HepG2 (cell line): Measurements from ENCODE around the gene STRIP1. TPM values are rescaled to one million over a fixed set of nuclear protein-coding genes. Genes with fewer than 3 reads are reported as not detected.

Experiments
- FOXC1 ChIP-seq: sonication (generic); formaldehyde crosslinking; IDR thresholded peaks from 2 replicates; pipeline ENCODE4 v1.8.0; 2022; ENCODE audit warnings: mild to moderate bottlenecking, missing genetic modification reagents, borderline replicate concordance
- HNF4A ChIP-seq: sonication (generic); formaldehyde crosslinking; IDR thresholded peaks from 2 replicates; pipeline ENCODE4 v1.4.0; 2020; ENCODE audit warnings: missing genetic modification reagents
- IRF1 ChIP-seq: sonication (generic); formaldehyde crosslinking; IDR thresholded peaks from 2 replicates; pipeline ENCODE4 v1.4.0; 2020; ENCODE audit warnings: low read depth, mild to moderate bottlenecking, missing genetic modification reagents
- JUNB ChIP-seq: sonication (generic); formaldehyde crosslinking; IDR thresholded peaks from 2 replicates; pipeline ENCODE4 v1.8.0; 2022; ENCODE audit warnings: missing genetic modification reagents, mild to moderate bottlenecking, borderline replicate concordance
- KDM5A ChIP-seq: fragments of 200-600 bp; sonication (generic); IDR thresholded peaks from 2 replicates; pipeline ENCODE4 v1.7.0; 2018; ENCODE audit warnings: antibody characterized with exemption, mild to moderate bottlenecking, low read length, borderline replicate concordance
- PLSCR1 ChIP-seq: sonication (generic); formaldehyde crosslinking; IDR thresholded peaks from 2 replicates; pipeline ENCODE4 v1.5.0; 2020; ENCODE audit warnings: missing genetic modification reagents, mild to moderate bottlenecking, borderline replicate concordance
- SP5 ChIP-seq: IDR thresholded peaks from 2 replicates; pipeline ENCODE4 v1.6.1; 2016; ENCODE audit warnings: low read depth, borderline replicate concordance
- SRSF1 ChIP-seq: fragments of 200-400 bp; formaldehyde crosslinking; optimal IDR thresholded peaks from 2 replicates; pipeline ENCODE3; 2017; ENCODE audit warnings: mild to moderate bottlenecking, low read depth, low read length, moderate library complexity
- USF2 ChIP-seq, 2 experiments: sonication (generic) in 1 of 2; formaldehyde crosslinking in 1 of 2; IDR thresholded peaks; 2 replicates each; pipeline versions ENCODE4 v1.5.1 to v1.6.1; 2011 to 2020; ENCODE audit warnings: borderline replicate concordance in 1 of 2, low read depth in 1 of 2, low read length in 1 of 2, mild to moderate bottlenecking in 1 of 2, missing genetic modification reagents in 1 of 2, moderate library complexity in 1 of 2
- YEATS2 ChIP-seq: sonication (generic); formaldehyde crosslinking; IDR thresholded peaks from 2 replicates; pipeline ENCODE4 v1.4.0; 2020; ENCODE audit warnings: missing genetic modification reagents, borderline replicate concordance
- ZBTB34 ChIP-seq: sonication (generic); formaldehyde crosslinking; IDR thresholded peaks from 2 replicates; pipeline ENCODE4 v1.8.0; 2022; ENCODE audit warnings: mild to moderate bottlenecking, missing genetic modification reagents
- ZGPAT ChIP-seq: IDR thresholded peaks from 2 replicates; pipeline ENCODE4 v1.6.1; 2016; ENCODE audit warnings: mild to moderate bottlenecking
- ZKSCAN1 ChIP-seq: fragments of 150-350 bp; IDR thresholded peaks from 2 replicates; pipeline ENCODE4 v1.6.1; 2014; ENCODE audit warnings: low read length
- ZNF17 ChIP-seq: sonication (generic); formaldehyde crosslinking; IDR thresholded peaks from 2 replicates; pipeline ENCODE4 v1.5.0; 2020; ENCODE audit warnings: mild to moderate bottlenecking, missing genetic modification reagents
- ZNF253 ChIP-seq: sonication (generic); formaldehyde crosslinking; IDR thresholded peaks from 2 replicates; pipeline ENCODE4 v1.8.0; 2022; ENCODE audit warnings: mild to moderate bottlenecking, missing genetic modification reagents, borderline replicate concordance
- ZNF350 ChIP-seq: sonication (generic); formaldehyde crosslinking; IDR thresholded peaks from 2 replicates; pipeline ENCODE4 v1.4.0; 2020; ENCODE audit warnings: mild to moderate bottlenecking, low read depth, missing genetic modification reagents, borderline replicate concordance
- ZNF543 ChIP-seq: sonication (generic); formaldehyde crosslinking; IDR thresholded peaks from 2 replicates; pipeline ENCODE4 v1.4.0; 2020; ENCODE audit warnings: mild to moderate bottlenecking, missing genetic modification reagents
- ZNF567 ChIP-seq: sonication (generic); formaldehyde crosslinking; IDR thresholded peaks from 2 replicates; pipeline ENCODE4 v1.8.1; 2023; ENCODE audit warnings: mild to moderate bottlenecking, missing genetic modification reagents, borderline replicate concordance
- ZNF841 ChIP-seq: sonication (generic); formaldehyde crosslinking; IDR thresholded peaks from 2 replicates; pipeline ENCODE4 v1.8.1; 2023; ENCODE audit warnings: missing genetic modification reagents, borderline replicate concordance
- polyA plus RNA-seq, 8 experiments: library from polyadenylated mRNA; depleted of rRNA in 3 of 8; stranded (reverse) in 7 of 8; unstranded in 1 of 8; fragments of >200 nt; fragmentation: Illumina TruSeq in 4 of 8; extraction: Trizol in 4 of 8; gene quantifications; 2 replicates each; pipeline versions ENCODE4 v1.2.1 to v1.2.3, GENCODE V29; 2011 to 2016; ENCODE audit warnings: low read depth in 4 of 8, missing spikeins in 1 of 8, mixed read lengths in 1 of 8; ENCODE audit not compliant: insufficient read depth in 1 of 8
- total RNA-seq, 5 experiments: library from RNA; depleted of rRNA; stranded (reverse); fragments of >200 nt; fragmentation: Illumina TruSeq; extraction: Trizol; gene quantifications; 2 replicates each; pipeline ENCODE4 v1.2.3, GENCODE V29; 2016; ENCODE audit warnings: low read depth in 1 of 5
- TF ChIP-seq, protein P1 (sequence below): sonication (generic); formaldehyde crosslinking; IDR thresholded peaks from 2 replicates; pipeline ENCODE4 v1.4.0; 2020; ENCODE audit warnings: missing genetic modification reagents

STRIP1 gene
- total and polyA plus RNA-seq, 2 of the 13 experiments (the other 11 are each of a cell fraction or from before 2014, with no cell fraction given), result 20.9 to 27.9 TPM

- no peak for TF ChIP-seq PLSCR1
- no peak for TF ChIP-seq ZNF841 (CRISPR knock-in tag)
- no peak for TF ChIP-seq ZNF253 (CRISPR knock-in tag)
- TF ChIP-seq ZNF350, result no peak; the same call in 1 of the 2 replicates
- TF ChIP-seq IRF1 (CRISPR knock-in tag), result peak; percentile 96; the same call in 1 of the 2 replicates
- TF ChIP-seq ZNF543 (CRISPR knock-in tag), result no peak
- peak; percentile 75; the same call in 1 of the 2 replicates for TF ChIP-seq ZGPAT (CRISPR knock-in tag)
- peak; percentile 77; the same call in 1 of the 2 replicates for TF ChIP-seq YEATS2 (CRISPR knock-in tag)
- TF ChIP-seq SRSF1, result peak; percentile 71
- no peak for TF ChIP-seq ZKSCAN1
- TF ChIP-seq HNF4A (CRISPR knock-in tag), result no peak
- TF ChIP-seq, protein P1, sequence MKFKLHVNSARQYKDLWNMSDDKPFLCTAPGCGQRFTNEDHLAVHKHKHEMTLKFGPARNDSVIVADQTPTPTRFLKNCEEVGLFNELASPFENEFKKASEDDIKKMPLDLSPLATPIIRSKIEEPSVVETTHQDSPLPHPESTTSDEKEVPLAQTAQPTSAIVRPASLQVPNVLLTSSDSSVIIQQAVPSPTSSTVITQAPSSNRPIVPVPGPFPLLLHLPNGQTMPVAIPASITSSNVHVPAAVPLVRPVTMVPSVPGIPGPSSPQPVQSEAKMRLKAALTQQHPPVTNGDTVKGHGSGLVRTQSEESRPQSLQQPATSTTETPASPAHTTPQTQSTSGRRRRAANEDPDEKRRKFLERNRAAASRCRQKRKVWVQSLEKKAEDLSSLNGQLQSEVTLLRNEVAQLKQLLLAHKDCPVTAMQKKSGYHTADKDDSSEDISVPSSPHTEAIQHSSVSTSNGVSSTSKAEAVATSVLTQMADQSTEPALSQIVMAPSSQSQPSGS (CRISPR knock-in tag), result no peak
- TF ChIP-seq USF2 (IDR thresholded peaks at IDR 0.05; ENCODE audit: low read depth, low read length), result no peak
- TF ChIP-seq USF2 (CRISPR knock-in tag; IDR thresholded peaks at IDR 0.05; ENCODE audit: borderline replicate concordance), result no peak
- 0 out of 2 replicates have a peak, but pooled peaks have one; percentile 49 for TF ChIP-seq SP5 (CRISPR knock-in tag)
- TF ChIP-seq FOXC1, result no peak; the same call in 1 of the 2 replicates
- TF ChIP-seq ZBTB34 (CRISPR knock-in tag), result 0 out of 2 replicates have a peak, but pooled peaks have one; percentile 42
- no peak for TF ChIP-seq JUNB
- TF ChIP-seq KDM5A, result peak; percentile 88
- no peak for TF ChIP-seq ZNF567 (CRISPR knock-in tag)
- no peak for TF ChIP-seq ZNF17 (CRISPR knock-in tag)
These were observed at the start of gene STRIP1 (continued) for GRCh38 chr1:110034451-110035235.
